ENCODE results near the gene XXYLT1.

Gene XXYLT1

GRCh38 chr3:195126056-195126605 lies 144.8 kb downstream of the XXYLT1 start:
- Mint-ChIP-seq H3K9me3 (no peaks in the 10 kb centered on the region), H3K27ac (no peak overlapping the region), H3K4me3 (no peak overlapping the region), H3K4me1 (peaks cover 25% of the 10 kb centered on the region), H3K27me3 (no peaks in the 10 kb centered on the region), H3K36me3 (peaks cover 4% of the 10 kb centered on the region)

GRCh38 chr3:195125646-195126045 lies 145.3 kb downstream of the XXYLT1 start:
- Mint-ChIP-seq H3K4me1 (peaks cover 25% of the 10 kb centered on the region), H3K27me3 (no peaks in the 10 kb centered on the region), H3K27ac (no peak overlapping the region), H3K36me3 (peaks cover 4% of the 10 kb centered on the region), H3K4me3 (no peak overlapping the region), H3K9me3 (no peaks in the 10 kb centered on the region)

- no peak overlapping the region for H3K4me3 Mint-ChIP-seq
- H3K4me1 Mint-ChIP-seq, result peaks cover 15% of the 10 kb centered on the region
- no peaks in the 10 kb centered on the region for H3K27me3 Mint-ChIP-seq
- H3K36me3 Mint-ChIP-seq, result peaks cover 4% of the 10 kb centered on the region
- H3K27ac Mint-ChIP-seq, result no peak overlapping the region
- H3K9me3 Mint-ChIP-seq, result no peaks in the 10 kb centered on the region
Measured at GRCh38 chr3:195124378-195124992, 146.5 kb downstream of the XXYLT1 start.

GRCh38 chr3:195123281-195123691 lies 147.7 kb downstream of the XXYLT1 start:
- H3K4me3 Mint-ChIP-seq, result no peak overlapping the region
- peaks cover 3% of the 10 kb centered on the region for H3K4me1 Mint-ChIP-seq
- H3K27ac Mint-ChIP-seq, result no peak overlapping the region
- no peaks in the 10 kb centered on the region for H3K27me3 Mint-ChIP-seq
- H3K9me3 Mint-ChIP-seq, result no peaks in the 10 kb centered on the region
- H3K36me3 Mint-ChIP-seq, result peaks cover 2% of the 10 kb centered on the region

- no peaks in the 10 kb centered on the region for H3K9me3 Mint-ChIP-seq
Measured at GRCh38 chr3:195122261-195122660, 148.7 kb downstream of the XXYLT1 start.

GRCh38 chr3:195120267-195120601 lies 150.7 kb downstream of the XXYLT1 start:
- no peaks in the 10 kb centered on the region for H3K27me3 Mint-ChIP-seq
- H3K36me3 Mint-ChIP-seq, result no peaks in the 10 kb centered on the region
- H3K27ac Mint-ChIP-seq, result no peak overlapping the region
- H3K9me3 Mint-ChIP-seq, result no peaks in the 10 kb centered on the region
- H3K4me3 Mint-ChIP-seq, result no peak overlapping the region
- H3K4me1 Mint-ChIP-seq, result no peaks in the 10 kb centered on the region

More at GRCh38 chr3:195122261-195122660, 148.7 kb downstream of the XXYLT1 start:
- Mint-ChIP-seq H3K4me3 (no peak overlapping the region), H3K4me1 (no peaks in the 10 kb centered on the region), H3K27me3 (no peaks in the 10 kb centered on the region), H3K27ac (no peak overlapping the region), H3K36me3 (no peaks in the 10 kb centered on the region)

- no peaks in the 10 kb centered on the region for H3K27me3 Mint-ChIP-seq
- no peaks in the 10 kb centered on the region for H3K4me1 Mint-ChIP-seq
- H3K36me3 Mint-ChIP-seq, result no peaks in the 10 kb centered on the region
- no peak overlapping the region for H3K4me3 Mint-ChIP-seq
- H3K27ac Mint-ChIP-seq, result no peak overlapping the region
- H3K9me3 Mint-ChIP-seq, result no peaks in the 10 kb centered on the region
Measured at GRCh38 chr3:195119461-195120266, 151.3 kb downstream of the XXYLT1 start.

- H3K27ac Mint-ChIP-seq, result no peak overlapping the region
- no peaks in the 10 kb centered on the region for H3K9me3 Mint-ChIP-seq
- no peaks in the 10 kb centered on the region for H3K36me3 Mint-ChIP-seq
- no peak overlapping the region for H3K4me3 Mint-ChIP-seq
- no peaks in the 10 kb centered on the region for H3K4me1 Mint-ChIP-seq
- no peaks in the 10 kb centered on the region for H3K27me3 Mint-ChIP-seq
Measured at GRCh38 chr3:195118671-195119070, 152.3 kb downstream of the XXYLT1 start.

- Mint-ChIP-seq H3K4me1 (no peaks in the 10 kb centered on the region), H3K4me3 (no peak overlapping the region), H3K36me3 (no peaks in the 10 kb centered on the region), H3K27me3 (no peaks in the 10 kb centered on the region), H3K27ac (no peak overlapping the region), H3K9me3 (no peaks in the 10 kb centered on the region)
Measured at GRCh38 chr3:195117978-195118581, 152.9 kb downstream of the XXYLT1 start.

- Mint-ChIP-seq H3K4me3 (no peak overlapping the region), H3K27me3 (no peaks in the 10 kb centered on the region), H3K4me1 (no peaks in the 10 kb centered on the region), H3K27ac (no peak overlapping the region), H3K36me3 (no peaks in the 10 kb centered on the region), H3K9me3 (no peaks in the 10 kb centered on the region)
Measured at GRCh38 chr3:195116407-195117185, 154.4 kb downstream of the XXYLT1 start.

GRCh38 chr3:195115600-195116406 lies 155.2 kb downstream of the XXYLT1 start:
- H3K9me3 Mint-ChIP-seq, result no peaks in the 10 kb centered on the region

GRCh38 chr3:195114786-195115599 lies 156.0 kb downstream of the XXYLT1 start:
- Mint-ChIP-seq H3K4me3 (no peak overlapping the region), H3K9me3 (no peaks in the 10 kb centered on the region), H3K4me1 (no peaks in the 10 kb centered on the region), H3K27ac (no peak overlapping the region), H3K27me3 (no peaks in the 10 kb centered on the region), H3K36me3 (no peaks in the 10 kb centered on the region)

More at GRCh38 chr3:195115600-195116406, 155.2 kb downstream of the XXYLT1 start:
- Mint-ChIP-seq H3K4me3 (no peak overlapping the region), H3K27me3 (no peaks in the 10 kb centered on the region), H3K27ac (peak overlapping the region; percentile 41), H3K36me3 (no peaks in the 10 kb centered on the region), H3K4me1 (no peaks in the 10 kb centered on the region)

- H3K36me3 Mint-ChIP-seq, result no peaks in the 10 kb centered on the region
- no peaks in the 10 kb centered on the region for H3K9me3 Mint-ChIP-seq
- no peaks in the 10 kb centered on the region for H3K4me1 Mint-ChIP-seq
- H3K27me3 Mint-ChIP-seq, result no peaks in the 10 kb centered on the region
- no peak overlapping the region for H3K4me3 Mint-ChIP-seq
- H3K27ac Mint-ChIP-seq, result no peak overlapping the region
Measured at GRCh38 chr3:195113536-195114425, 157.2 kb downstream of the XXYLT1 start.

Measured in activated naive CD4-positive, alpha-beta T cell treated with anti-CD3 and anti-CD28 coated beads, Interleukin-2, amount 50 U/mL, for 24 hours (primary cell).